CD4-positive, alpha-beta T cell treated with Interleukin-15 for 4 hours (primary cell): Measurements from ENCODE around the gene EXOC3L4.

Source experiments
- DNase-seq: peaks from one replicate; pipeline ENCODE4 v3.0.0-alpha.2; 2020; ENCODE audit warnings: low spot score

The EXOC3L4 gene

GRCh38 chr14:103133210-103134140 is 39.0 kb downstream of the EXOC3L4 start:
- DNase-seq, result no peak

- DNase-seq, result no peak
Observed at GRCh38 chr14:103134405-103134804, 39.9 kb downstream of the EXOC3L4 start.

DNA sequence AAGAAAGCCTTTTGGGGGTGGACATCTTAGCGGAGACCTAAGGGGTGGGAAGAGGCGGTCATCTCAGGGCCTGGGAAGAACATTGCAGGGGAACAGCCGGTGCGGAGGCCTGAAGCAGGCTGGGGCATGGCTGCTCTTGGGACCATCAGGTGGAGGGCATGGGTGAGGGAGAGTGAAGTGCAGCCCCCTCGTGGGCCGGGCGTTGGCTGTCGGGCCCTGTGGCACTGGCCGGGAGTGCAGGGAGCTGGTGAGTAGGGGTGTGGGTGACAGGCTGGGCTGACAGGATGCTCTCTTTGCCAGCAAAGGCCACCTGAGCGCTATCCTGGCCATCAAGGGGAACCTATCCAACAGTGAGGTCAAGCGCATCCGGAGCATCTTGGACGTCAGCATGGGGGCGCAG is 40.4 kb downstream of the EXOC3L4 start:
- DNase-seq, result no peak

DNA sequence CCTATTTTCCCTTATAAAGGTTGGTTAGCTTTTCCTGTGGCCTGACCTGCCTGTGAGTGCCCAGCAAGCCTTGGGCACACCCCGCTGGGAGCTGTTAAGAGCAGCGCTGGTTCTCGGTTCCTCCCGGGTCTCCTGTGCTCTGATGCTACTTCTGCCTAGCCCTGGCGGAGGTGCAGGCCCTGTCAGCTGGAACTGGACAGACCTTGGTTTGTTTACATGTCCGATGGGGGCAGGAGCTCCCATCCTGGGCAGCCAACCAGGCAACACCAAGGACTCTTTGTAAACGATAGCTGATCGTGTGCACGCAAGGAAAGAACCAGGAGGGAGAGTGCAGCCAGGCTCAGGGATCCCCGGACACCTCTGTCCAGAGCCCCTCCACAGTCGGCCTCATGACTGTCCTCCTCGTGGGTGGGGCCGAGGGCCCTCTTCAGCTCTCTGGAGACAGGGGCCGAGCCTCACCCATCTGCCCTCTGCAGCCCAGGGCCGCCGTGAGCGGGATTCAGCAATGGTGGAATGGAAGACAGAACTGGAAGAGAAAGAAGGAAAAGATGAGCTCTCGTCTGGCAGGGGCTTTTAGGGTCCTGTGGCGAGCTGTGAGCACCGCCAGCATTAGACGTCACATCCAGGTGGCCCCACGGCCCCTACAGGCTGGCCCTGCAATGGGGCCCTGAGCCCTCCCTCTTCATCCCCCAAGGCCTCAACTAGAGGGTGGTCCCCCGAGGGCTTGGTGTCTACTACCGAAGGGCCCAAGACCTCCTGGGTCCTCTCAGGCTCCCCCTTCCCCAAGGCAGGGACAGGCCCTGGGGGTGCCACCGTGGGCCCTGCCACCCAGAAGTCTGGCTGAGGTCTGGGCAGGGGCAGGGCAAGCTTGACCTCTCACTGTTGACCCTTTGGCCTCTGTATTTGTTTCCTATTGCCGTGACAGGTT is 41.1 kb downstream of the EXOC3L4 start:
- DNase-seq, result no peak

- DNase-seq, result no peak
Observed at GRCh38 chr14:103136388-103137271, 42.1 kb downstream of the EXOC3L4 start.

GRCh38 chr14:103137689-103138300 is 43.3 kb downstream of the EXOC3L4 start:
- no peak for DNase-seq

- no peak for DNase-seq
Observed at GRCh38 chr14:103138301-103139131, 44.0 kb downstream of the EXOC3L4 start.

GRCh38 chr14:103139132-103140025 is 44.9 kb downstream of the EXOC3L4 start:
- no peak for DNase-seq

GRCh38 chr14:103140316-103141109 is 46.0 kb downstream of the EXOC3L4 start:
- no peak for DNase-seq

- no peak for DNase-seq
Observed at GRCh38 chr14:103141117-103141796, 46.7 kb downstream of the EXOC3L4 start.

- no peak for DNase-seq
Observed at GRCh38 chr14:103142026-103142425, 47.5 kb downstream of the EXOC3L4 start.

- no peak for DNase-seq
Observed at GRCh38 chr14:103142721-103143302, 48.3 kb downstream of the EXOC3L4 start.

GRCh38 chr14:103143506-103143905 is 49.0 kb downstream of the EXOC3L4 start:
- DNase-seq, result no peak

GRCh38 chr14:103144085-103144484 is 49.6 kb downstream of the EXOC3L4 start:
- no peak for DNase-seq

DNA sequence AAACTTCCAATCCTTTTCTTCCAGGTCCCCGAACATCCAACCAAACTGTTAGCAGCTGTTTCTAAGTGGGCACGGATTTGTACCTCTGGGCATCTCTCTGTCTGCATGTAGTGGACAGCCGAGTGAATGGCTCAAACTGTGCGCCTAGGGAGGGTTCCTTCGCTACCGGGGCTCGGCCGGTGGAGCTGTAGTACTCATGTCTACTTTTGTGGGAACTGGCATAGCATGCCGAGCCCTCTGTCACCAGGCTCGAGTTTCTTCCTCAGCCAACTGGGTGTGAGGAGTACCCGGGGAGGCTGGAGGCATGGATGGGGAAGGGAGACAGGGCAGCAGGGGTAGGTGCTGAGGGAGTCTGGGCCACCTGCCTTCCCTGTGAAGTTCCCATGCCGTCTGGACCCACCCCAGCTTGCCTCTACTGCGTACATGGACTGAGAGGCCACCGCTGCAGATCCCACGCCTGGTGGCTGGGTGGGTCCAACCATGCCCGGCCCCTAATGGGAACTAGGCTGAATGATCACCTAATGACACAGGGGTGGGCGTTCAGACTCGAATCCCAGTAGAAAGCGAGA is 51.7 kb downstream of the EXOC3L4 start:
- no peak for DNase-seq

GRCh38 chr14:103149351-103150237 is 55.1 kb downstream of the EXOC3L4 start:
- DNase-seq, result no peak
